Stomach (tissue), 9 donors: Measurements from ENCODE around the gene WFDC6. TPM values are rescaled to one million over a fixed set of nuclear protein-coding genes. Genes with fewer than 3 reads are reported as not detected.

Experiments used
- DNase-seq, 2 donors: peaks; one replicate each; pipeline versions ENCODE4 v3.0.0 to v3.0.0-alpha.2; 2013 to 2019
- H3K27ac ChIP-seq, 5 donors: fragments of 200-600 bp in 4 of 5; sonication (generic) in 4 of 5; one replicate each; pipeline ENCODE4 v1.5.1; 2013 to 2019; ENCODE audit warnings: mild to moderate bottlenecking in 1 of 5, moderate library complexity in 1 of 5
- H3K27me3 ChIP-seq, 3 donors: fragments of 200-600 bp; sonication (generic); one replicate each; pipeline ENCODE4 v1.5.1; 2017 to 2019; ENCODE audit warnings: mixed run types in 1 of 3
- H3K36me3 ChIP-seq, 4 donors: fragments of 200-600 bp; sonication (generic); 1 replicate in 3 of 4; 2 replicates in 1 of 4; pipeline ENCODE4 v1.5.1; 2016 to 2019
- H3K4me1 ChIP-seq, 4 donors: fragments of 200-600 bp; sonication (generic); one replicate each; pipeline ENCODE4 v1.5.1; 2016 to 2019
- H3K4me3 ChIP-seq, 4 donors: fragments of 200-600 bp; sonication (generic) in 3 of 4; one replicate each; pipeline ENCODE4 v1.5.1; 2016 to 2019; ENCODE audit warnings: mild to moderate bottlenecking in 1 of 4
- H3K9me3 ChIP-seq, 4 donors: fragments of 200-600 bp; sonication (generic); one replicate each; pipeline ENCODE4 v1.5.1; 2016 to 2019
- CTCF ChIP-seq, 7 experiments: fragments of 450-650 bp in 4 of 7; fragments of 200-600 bp in 3 of 7; sonication (generic) in 3 of 7; IDR thresholded peaks; one replicate each; pipeline ENCODE4 v1.5.1; 2016 to 2019; ENCODE audit warnings: antibody characterized with exemption in 7 of 7, control low read depth in 2 of 7, mild to moderate bottlenecking in 1 of 7
- EP300 ChIP-seq: sonication (generic); formaldehyde crosslinking; IDR thresholded peaks from one replicate; pipeline ENCODE4 v1.6.1; 2017; ENCODE audit warnings: antibody characterized with exemption
- POLR2A ChIP-seq, 4 donors: fragments of 450-650 bp; IDR thresholded peaks; one replicate each; pipeline ENCODE4 v1.6.1; 2016; ENCODE audit warnings: antibody characterized with exemption in 4 of 4, control low read depth in 2 of 4, mild to moderate bottlenecking in 1 of 4, moderate library complexity in 1 of 4
- POLR2AphosphoS5 ChIP-seq, 3 donors: sonication (generic); formaldehyde crosslinking; IDR thresholded peaks; one replicate each; pipeline ENCODE4 v1.6.1; 2016; ENCODE audit warnings: antibody characterized with exemption in 3 of 3
- WGBS, 5 donors: extraction: QIAGEN DNeasy Blood & Tissue Kit in 3 of 5; methylation state at CpG; one replicate each; pipeline versions ENCODE4 v1.1.5 to v1.1.7; 2013 to 2018; 5-methylcytosine and 5-hydroxymethylcytosine counted together
- intact Hi-C: fragments of 100-400 bp; cut with DNase I; formaldehyde crosslinking; loops from one replicate; pipeline ENCODE4 v1.15.1; 2023; ENCODE audit warnings: low total_unique reads
- polyA plus RNA-seq, 3 donors: library from polyadenylated mRNA; stranded (reverse); fragments of 200-250 nt; gene quantifications; one replicate each; pipeline ENCODE4 v1.2.3, GENCODE V29; 2013
- total RNA-seq, 5 donors: library from RNA; depleted of rRNA; stranded (reverse); fragments of >200 nt; gene quantifications; one replicate each; pipeline versions ENCODE4 v1.1.0 to v1.2.3, GENCODE V29; 2014 to 2016
- donor health status: healthy with polysubstance abuse.
- donor health status: Bipolar disorder and iron deficiency.
- donor health status: healthy.

Gene WFDC6
- total and polyA plus RNA-seq, 8 donors = not detected

GRCh38 chr20:45510242-45510862 is 28.9 kb downstream of the WFDC6 start:
- H3K27ac ChIP-seq = no peak overlapping the region
- 75 to 84% (median 82%) methylated on average over 5 of the region's 5 CpGs for WGBS, 5 donors
- TF ChIP-seq EP300 (no peak), POLR2A (IDR thresholded peaks at IDR 0.05) (no peak), CTCF (IDR thresholded peaks at IDR 0.05) (no peak), POLR2AphosphoS5 (IDR thresholded peaks at IDR 0.05) (no peak)
- no peak overlapping the region for H3K4me3 ChIP-seq
- H3K36me3 ChIP-seq = no peaks in the 10 kb centered on the region
- H3K4me1 ChIP-seq = no peaks in the 10 kb centered on the region
- H3K27me3 ChIP-seq = peaks cover 0 to 4% (median 0%) of the 10 kb centered on the region in 3 donors
- intact Hi-C loops = no loop called here
- no peak for DNase-seq
- no peaks in the 10 kb centered on the region for H3K9me3 ChIP-seq

GRCh38 chr20:45509091-45509490 is 30.2 kb downstream of the WFDC6 start:
- Histone ChIP-seq H3K4me1 (no peaks in the 10 kb centered on the region), H3K27me3 (peaks cover 0 to 4% (median 0%) of the 10 kb centered on the region in 3 donors), H3K9me3 (no peaks in the 10 kb centered on the region), H3K36me3 (no peaks in the 10 kb centered on the region), H3K4me3 (no peak overlapping the region), H3K27ac (no peak overlapping the region)
- no peak for DNase-seq
- TF ChIP-seq POLR2AphosphoS5 (IDR thresholded peaks at IDR 0.05) (no peak), POLR2A (IDR thresholded peaks at IDR 0.05) (no peak), EP300 (no peak), CTCF (IDR thresholded peaks at IDR 0.05) (no peak)
- WGBS, 5 donors = 53 to 63% (median 62%) methylated on average over 4 of the region's 4 CpGs
- intact Hi-C loops = no loop called here

- DNase-seq = no peak
- WGBS, 5 donors = 71 to 79% (median 73%) methylated on average over 7 of the region's 7 CpGs
- Histone ChIP-seq H3K36me3 (no peaks in the 10 kb centered on the region), H3K9me3 (no peaks in the 10 kb centered on the region), H3K27ac (no peak overlapping the region), H3K27me3 (no peaks in the 10 kb centered on the region), H3K4me1 (no peaks in the 10 kb centered on the region), H3K4me3 (no peak overlapping the region)
- TF ChIP-seq CTCF (IDR thresholded peaks at IDR 0.05) (no peak), EP300 (no peak), POLR2A (IDR thresholded peaks at IDR 0.05) (no peak), POLR2AphosphoS5 (IDR thresholded peaks at IDR 0.05) (no peak)
- intact Hi-C loops = no loop called here
Measured at GRCh38 chr20:45508068-45508886, 31.0 kb downstream of the WFDC6 start.

- Histone ChIP-seq H3K9me3 (no peaks in the 10 kb centered on the region), H3K27ac (no peak overlapping the region), H3K27me3 (no peaks in the 10 kb centered on the region), H3K4me1 (no peaks in the 10 kb centered on the region), H3K36me3 (no peaks in the 10 kb centered on the region), H3K4me3 (no peak overlapping the region)
- intact Hi-C loops = no loop called here
- WGBS, 5 donors = 76 to 83% (median 81%) methylated on average over 5 of the region's 5 CpGs
- TF ChIP-seq POLR2A (IDR thresholded peaks at IDR 0.05) = no peak
- TF ChIP-seq POLR2AphosphoS5 (IDR thresholded peaks at IDR 0.05) = no peak
- no peak for TF ChIP-seq CTCF (IDR thresholded peaks at IDR 0.05)
- TF ChIP-seq EP300 = no peak
- DNase-seq = no peak
Measured at GRCh38 chr20:45507011-45507820, 32.1 kb downstream of the WFDC6 start.
